SHP77 treated with DMSO at 0.1 percent for 48 hours (cell line): ENCODE measurements around the gene CYTH2.
A peak's percentile ranks its signal among the peaks of the same experiment; 100 is the strongest.
"Not testable (repeated sequence)": the region's sequence is repeated elsewhere in the genome, so short reads cannot be mapped to it uniquely, and the experiment has no call there.

Experiments
- DNase-seq: peaks from one replicate; lab custom pipeline; 2025; lab: John Stamatoyannopoulos, UW

Gene CYTH2

GRCh38 chr19:48513289-48514122, 44.3 kb downstream of the CYTH2 start:
- peak; percentile 27 for DNase-seq

DNA sequence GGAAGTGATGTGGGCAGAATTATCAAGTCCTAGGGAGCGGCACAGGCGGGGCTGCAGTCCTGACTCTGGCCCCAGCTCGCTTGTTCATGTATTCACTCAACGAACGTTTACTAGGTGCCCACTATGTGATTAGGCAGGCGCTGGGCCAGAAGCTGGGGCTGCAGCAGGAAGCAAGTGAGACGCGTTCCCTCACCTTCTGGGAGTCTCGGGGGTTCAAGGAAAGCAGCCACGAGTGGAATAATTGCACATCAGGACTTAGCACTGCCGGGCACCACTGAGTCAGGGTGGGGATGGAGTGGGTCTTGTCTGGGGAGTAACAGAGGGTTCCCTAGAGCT, 44.9 kb downstream of the CYTH2 start:
- no peak for DNase-seq

GRCh38 chr19:48516536-48516935, 47.4 kb downstream of the CYTH2 start:
- no peak for DNase-seq

GRCh38 chr19:48518207-48518606, 49.0 kb downstream of the CYTH2 start:
- DNase-seq, result no peak

- DNase-seq, result not testable (repeated sequence)
Observed at GRCh38 chr19:48519426-48519825, 50.3 kb downstream of the CYTH2 start.

GRCh38 chr19:48520134-48520533, 51.0 kb downstream of the CYTH2 start:
- DNase-seq, result no peak

GRCh38 chr19:48524221-48524620, 55.1 kb downstream of the CYTH2 start:
- DNase-seq, result no peak

DNA sequence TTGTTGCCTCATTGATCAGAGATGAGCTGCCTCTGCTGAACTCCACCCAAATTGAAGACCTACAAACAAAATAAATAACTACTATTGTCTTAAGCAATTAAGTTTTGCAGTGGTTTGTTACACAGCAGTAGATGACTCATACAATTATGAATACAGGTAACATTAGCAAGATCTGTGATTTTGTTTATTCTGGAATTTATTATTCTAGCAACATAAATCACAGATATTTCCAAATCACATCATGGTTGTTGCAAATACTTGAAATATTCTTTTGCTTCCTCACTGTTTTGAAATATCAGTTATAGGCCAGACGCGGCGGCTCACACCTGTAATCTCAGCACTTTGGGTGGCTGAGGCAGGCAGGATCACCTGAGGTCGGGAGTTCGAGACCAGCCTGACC, 55.6 kb downstream of the CYTH2 start:
- DNase-seq, result no peak

DNA sequence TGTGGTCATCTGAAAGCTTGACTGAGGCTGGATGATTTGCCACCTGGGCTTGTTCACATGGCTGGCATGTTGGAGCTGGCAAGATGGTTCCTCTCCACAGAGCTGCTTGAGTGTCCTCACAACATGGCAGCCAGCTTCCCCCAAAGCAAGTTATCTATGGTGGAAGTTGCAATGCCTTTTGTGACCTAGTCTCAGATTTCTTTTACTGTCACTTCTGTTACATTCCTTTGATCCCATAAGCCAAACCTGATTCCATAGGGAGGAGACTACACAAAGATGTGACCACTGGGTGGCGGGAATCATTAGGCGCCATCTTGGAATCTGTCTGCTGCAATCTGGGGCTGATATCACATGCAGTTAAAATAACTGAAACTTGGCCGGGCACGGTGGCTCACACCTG, 60.0 kb downstream of the CYTH2 start:
- no peak for DNase-seq

DNA sequence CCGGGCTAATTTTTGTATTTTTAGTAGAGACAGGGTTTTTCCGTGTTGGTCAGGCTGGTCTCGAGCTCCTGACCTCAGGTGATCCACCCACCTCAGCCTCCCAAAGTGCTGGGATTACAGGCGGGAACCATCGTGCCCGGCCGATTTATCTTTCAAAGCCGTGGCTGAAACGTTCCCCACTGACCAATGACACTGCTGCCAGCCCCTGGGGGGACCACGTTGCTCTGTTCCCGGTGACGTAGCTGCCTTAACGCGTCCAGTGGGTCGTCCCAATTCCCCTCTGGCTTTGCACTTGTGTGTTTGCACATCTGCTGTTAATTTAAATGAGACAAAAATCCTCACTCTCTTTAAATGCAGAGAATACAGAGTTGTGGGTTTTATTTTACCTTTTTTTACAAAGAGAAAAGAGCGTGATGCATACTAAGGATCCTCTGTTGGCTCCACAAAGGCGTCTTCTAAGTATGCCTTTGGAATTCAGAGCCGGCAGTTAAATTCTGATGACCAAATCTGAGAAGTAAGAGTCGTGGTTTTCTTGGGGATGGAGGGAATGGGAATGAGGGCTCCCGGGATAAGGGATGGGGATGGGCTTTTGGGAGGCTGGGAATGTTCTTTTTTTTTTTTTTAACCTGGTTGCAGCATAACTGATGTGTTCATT, 61.0 kb downstream of the CYTH2 start:
- DNase-seq, result no peak

GRCh38 chr19:48530770-48531169, 61.6 kb downstream of the CYTH2 start:
- no peak for DNase-seq
